Inferior parietal cortex (tissue), 1 donor: Measurements from ENCODE around the gene GPATCH2L.

ENCODE experiments used
- DNase-seq: peaks from one replicate; pipeline ENCODE4 v3.0.0-alpha.2; 2016; ENCODE audit errors: extremely low spot score

Gene GPATCH2L

DNA sequence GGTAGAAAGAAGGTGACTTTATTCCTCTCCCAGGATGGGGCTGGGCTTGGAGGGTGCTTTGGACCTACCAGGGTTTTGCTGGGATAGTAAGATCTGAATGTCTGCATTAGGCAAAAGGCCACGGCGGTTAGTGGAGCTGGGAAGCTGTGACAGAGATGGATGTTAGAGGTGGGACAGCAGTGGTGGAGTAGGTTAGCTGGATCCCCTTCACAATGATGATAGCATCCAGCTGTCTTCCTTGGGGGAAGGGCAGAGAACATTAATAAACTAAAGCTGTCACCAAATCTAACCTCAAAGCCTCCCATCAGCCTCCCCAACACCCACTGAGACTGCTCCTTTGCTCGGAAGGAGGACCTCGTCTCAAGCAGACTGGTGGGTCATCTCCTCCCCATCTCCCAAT lies 104.8 kb downstream of the GPATCH2L start:
- DNase-seq: no peak

DNA sequence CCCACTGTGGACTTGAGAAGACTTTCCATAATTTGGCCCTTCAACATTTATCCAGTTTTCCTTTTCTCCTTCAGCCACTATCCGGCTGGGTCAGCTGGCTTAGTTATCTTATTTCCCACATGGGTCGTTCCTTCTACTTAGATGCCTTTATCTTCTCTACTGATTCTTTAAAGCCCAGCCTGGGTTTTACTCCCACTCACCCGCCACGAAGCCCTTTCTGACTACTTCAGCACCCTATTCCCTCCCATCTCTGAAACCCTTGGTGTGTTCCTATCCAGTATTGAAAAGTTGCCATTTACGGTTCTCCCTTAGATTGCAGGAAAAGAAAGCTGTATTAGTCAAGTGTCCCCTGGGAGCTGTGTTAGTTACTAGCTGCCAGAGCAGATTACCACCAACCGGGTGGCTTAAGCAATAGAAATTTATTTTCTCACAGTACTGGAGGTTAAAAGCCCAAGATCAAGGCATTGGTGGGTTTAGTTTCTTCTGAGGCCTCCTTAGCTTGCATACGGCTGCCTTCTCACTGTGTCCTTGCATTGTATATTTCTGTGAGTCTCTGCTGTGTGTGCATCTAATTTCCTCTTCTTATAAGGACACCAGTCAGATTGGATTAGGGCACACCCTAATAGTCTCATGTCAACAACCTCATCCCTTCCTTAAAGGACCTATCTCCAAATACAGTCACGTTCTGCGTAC lies 105.5 kb downstream of the GPATCH2L start:
- DNase-seq: no peak

DNA sequence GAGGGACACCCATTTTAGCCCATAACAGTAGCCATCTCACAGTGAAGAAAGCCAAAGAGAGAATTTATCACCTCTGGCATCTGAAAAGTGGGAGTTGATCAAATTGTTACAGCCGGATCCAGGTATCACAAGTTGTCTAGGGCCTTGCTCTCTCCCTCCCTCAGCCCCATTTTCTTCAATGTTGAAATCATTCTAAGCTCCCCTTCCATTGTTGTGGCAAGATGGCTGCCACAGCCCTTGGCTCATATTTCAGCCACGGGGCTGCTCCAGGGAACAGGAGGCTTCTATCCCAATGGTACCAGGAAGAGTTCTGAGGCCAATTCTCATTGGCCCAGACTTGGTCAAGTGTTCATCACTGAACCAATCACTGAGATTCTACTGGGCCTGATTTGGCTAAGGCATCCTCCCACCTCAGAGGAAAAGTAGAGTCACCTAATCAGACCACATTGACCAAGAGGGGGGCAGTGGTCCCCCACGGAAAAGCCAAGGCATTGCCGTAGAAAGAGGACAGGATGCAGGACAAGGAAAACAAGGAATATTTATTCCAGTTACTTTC lies 106.2 kb downstream of the GPATCH2L start:
- no peak for DNase-seq

DNA sequence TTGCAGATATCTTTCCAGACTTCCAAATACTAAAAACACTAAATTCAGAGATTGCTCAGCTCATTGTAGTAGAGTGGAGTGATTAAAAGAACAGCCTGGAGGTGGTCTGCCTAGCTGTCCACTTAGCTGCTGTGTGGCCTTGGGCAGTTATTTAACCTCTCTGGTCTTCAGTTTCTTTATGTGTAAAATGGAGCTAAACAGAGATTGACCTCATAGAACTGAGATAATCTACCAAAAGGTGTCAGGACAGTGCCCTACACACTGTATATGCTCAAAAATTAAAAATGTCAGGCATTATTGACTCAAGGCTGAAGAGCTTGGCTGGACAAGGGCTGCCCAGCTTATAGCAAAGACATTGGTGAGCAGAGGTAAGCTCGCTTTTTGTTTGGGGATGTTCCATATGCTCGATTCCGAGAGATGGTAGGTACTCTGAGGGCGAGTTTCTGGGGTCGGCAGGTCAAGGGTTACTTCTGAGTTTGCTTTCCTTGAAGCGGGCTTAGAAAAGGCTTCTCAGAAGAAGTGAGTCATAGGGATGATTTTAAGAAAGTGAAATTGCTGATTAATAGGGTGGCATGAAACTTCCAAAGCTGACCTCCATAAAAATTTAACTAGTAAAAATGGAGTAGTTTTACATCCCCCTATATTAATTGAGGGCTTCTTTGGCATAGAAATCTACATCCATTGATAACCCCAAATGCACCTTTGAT lies 107.5 kb downstream of the GPATCH2L start:
- DNase-seq: no peak

DNA sequence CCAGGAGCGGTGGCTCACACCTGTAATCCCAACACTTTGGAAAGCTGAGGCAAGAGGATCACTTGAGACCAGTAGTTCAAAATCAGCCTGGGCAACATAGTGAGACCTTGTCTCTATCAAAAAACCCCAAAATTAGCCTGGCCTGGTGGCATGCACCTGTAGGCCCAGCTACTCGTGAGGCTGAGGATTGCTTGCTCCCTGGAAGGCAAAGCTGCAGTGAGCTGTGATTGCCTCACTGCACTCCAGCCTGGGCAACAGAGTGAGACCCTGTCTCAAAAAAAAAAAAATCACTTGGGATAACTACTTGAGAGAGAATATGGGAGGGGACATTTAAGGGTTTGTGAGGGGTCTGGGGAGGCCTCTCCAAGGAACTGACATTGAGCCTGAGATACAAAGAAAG lies 109.0 kb downstream of the GPATCH2L start:
- no peak for DNase-seq

DNA sequence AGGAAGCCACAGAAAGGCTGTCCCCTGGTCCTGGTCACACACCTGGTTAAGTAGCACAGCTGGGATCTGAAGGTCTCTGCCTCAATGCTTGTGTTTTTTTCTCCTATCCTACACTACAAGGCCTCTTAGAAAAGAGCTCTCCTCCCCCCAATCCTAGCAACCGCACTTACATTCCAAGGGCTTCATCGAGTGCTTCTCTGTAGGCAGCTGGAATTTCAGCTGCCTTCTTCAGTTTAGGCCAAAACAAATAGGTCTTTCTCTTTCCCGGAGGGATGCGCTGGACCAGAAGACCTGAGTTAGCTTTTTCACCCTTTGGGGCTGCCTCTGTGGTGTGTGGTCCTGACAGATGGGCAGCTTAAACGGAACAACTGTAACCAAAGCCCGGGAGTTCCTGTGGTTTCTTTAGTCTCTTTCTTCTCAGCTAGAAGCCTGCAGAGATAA lies 109.7 kb downstream of the GPATCH2L start:
- no peak for DNase-seq

DNA sequence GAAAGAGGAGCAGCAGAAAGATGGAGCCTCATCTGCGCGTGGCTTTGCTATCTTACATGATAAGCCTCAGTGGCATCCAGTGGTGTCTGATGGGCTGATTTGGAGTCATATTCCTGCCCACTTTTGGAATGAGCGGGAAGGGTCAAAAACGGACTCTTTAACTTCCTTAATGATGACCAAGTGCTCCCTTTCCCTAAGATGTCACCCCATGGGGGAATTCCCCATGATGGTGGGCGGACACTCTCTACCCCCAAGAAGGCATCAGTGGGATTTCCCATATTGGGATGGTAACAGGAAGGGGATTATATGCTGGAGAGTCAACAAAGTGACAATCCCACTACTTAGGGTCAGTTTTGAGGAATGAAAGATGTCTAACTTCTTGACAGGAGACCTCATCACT lies 110.9 kb downstream of the GPATCH2L start:
- no peak for DNase-seq
